K562 (cell line): Measurements from ENCODE around the gene KRTAP10-9. TPM values are rescaled to one million over a fixed set of nuclear protein-coding genes. Genes with fewer than 3 reads are reported as not detected.

ENCODE experiments used
- BACH1 ChIP-seq: fragments of 200-800 bp; sonication (Bioruptor generic); IDR thresholded peaks from 2 replicates; pipeline ENCODE4 v1.6.1; 2016; ENCODE audit warnings: missing genetic modification characterization, missing compliant biosample characterization
- BDP1 ChIP-seq: IDR thresholded peaks from 3 replicates; pipeline ENCODE4 v1.6.1; 2011; ENCODE audit not compliant: insufficient read length, insufficient read depth
- BRF2 ChIP-seq: IDR thresholded peaks from 3 replicates; pipeline ENCODE4 v1.6.1; 2011; ENCODE audit warnings: borderline replicate concordance, mild to moderate bottlenecking; ENCODE audit not compliant: insufficient read length, insufficient read depth
- CHD2 ChIP-seq: IDR thresholded peaks from 2 replicates; pipeline ENCODE4 v1.6.1; 2011; ENCODE audit warnings: low read depth, low read length
- CREB1 ChIP-seq, 2 experiments: sonication (generic) in 1 of 2; formaldehyde crosslinking in 1 of 2; IDR thresholded peaks; 2 replicates each; pipeline versions ENCODE4 v1.6.1 to v1.8.0; 2012 to 2022; ENCODE audit warnings: inconsistent platforms in 1 of 2, mild to moderate bottlenecking in 1 of 2, missing genetic modification reagents in 1 of 2, moderate library complexity in 1 of 2
- ELF4 ChIP-seq: fragments of 450-650 bp; formaldehyde crosslinking; IDR thresholded peaks from 2 replicates; pipeline ENCODE4 v1.4.0; 2022; ENCODE audit warnings: missing genetic modification characterization
- FOXO4 ChIP-seq: fragments of 450-650 bp; formaldehyde crosslinking; IDR thresholded peaks from 2 replicates; pipeline ENCODE4 v1.4.0; 2020; ENCODE audit warnings: mild to moderate bottlenecking, moderate library complexity
- HDGF ChIP-seq: fragments of 450-650 bp; IDR thresholded peaks from 2 replicates; pipeline ENCODE4 v1.6.1; 2016
- KLF13 ChIP-seq: fragments of 450-650 bp; IDR thresholded peaks from 2 replicates; pipeline ENCODE4 v1.6.1; 2016; ENCODE audit warnings: missing genetic modification characterization, low read depth, mild to moderate bottlenecking, missing compliant biosample characterization, moderate library complexity, borderline replicate concordance
- MTA1 ChIP-seq: fragments of 450-650 bp; IDR thresholded peaks from 2 replicates; pipeline ENCODE4 v1.6.1; 2017; ENCODE audit warnings: borderline replicate concordance
- NR1H2 ChIP-seq: sonication (generic); formaldehyde crosslinking; IDR thresholded peaks from 2 replicates; pipeline ENCODE4 v1.4.0; 2020; ENCODE audit warnings: mild to moderate bottlenecking, missing genetic modification reagents
- PHF8 ChIP-seq: fragments of 200-600 bp; sonication (generic); IDR thresholded peaks from 2 replicates; pipeline ENCODE4 v1.6.1; 2012; ENCODE audit warnings: mixed run types, mild to moderate bottlenecking, inconsistent platforms, low read length, moderate library complexity, borderline replicate concordance
- RNF219 ChIP-seq: fragments of 250-450 bp; sonication (Bioruptor Pico); IDR thresholded peaks from 2 replicates; pipeline ENCODE4 v1.5.0; 2022; ENCODE audit warnings: mild to moderate bottlenecking
- SMC3 ChIP-seq: conservative IDR thresholded peaks from 2 replicates; pipeline ENCODE4 v1.6.1; 2011; ENCODE audit warnings: low read depth, low read length, improper control_type of control experiment; ENCODE audit not compliant: insufficient read depth
- SP2 ChIP-seq: IDR thresholded peaks from 2 replicates; pipeline ENCODE4 v1.6.1; 2011; ENCODE audit warnings: mild to moderate bottlenecking, low read depth, low read length, moderate library complexity; ENCODE audit not compliant: poor library complexity, severe bottlenecking; ENCODE audit errors: extremely low read depth
- SRSF9 ChIP-seq: fragments of 200-400 bp; formaldehyde crosslinking; IDR thresholded peaks from 2 replicates; pipeline ENCODE4 v1.6.1; 2017; ENCODE audit warnings: low read depth, low read length, borderline replicate concordance
- TCF3 ChIP-seq: sonication (generic); formaldehyde crosslinking; IDR thresholded peaks from 2 replicates; pipeline ENCODE4 v1.4.0; 2020; ENCODE audit warnings: mild to moderate bottlenecking, missing genetic modification reagents
- TFAP4 ChIP-seq: sonication (generic); formaldehyde crosslinking; IDR thresholded peaks from 2 replicates; pipeline ENCODE4 v1.8.0; 2022; ENCODE audit warnings: missing genetic modification reagents, mild to moderate bottlenecking, moderate library complexity, borderline replicate concordance
- YBX1 ChIP-seq: fragments of 450-650 bp; IDR thresholded peaks from 2 replicates; pipeline ENCODE4 v1.7.1; 2016; ENCODE audit warnings: mild to moderate bottlenecking
- ZC3H8 ChIP-seq: fragments of 450-650 bp; IDR thresholded peaks from 2 replicates; pipeline ENCODE4 v1.6.1; 2017
- ZFPM2 ChIP-seq: fragments of 250-450 bp; sonication (Bioruptor Pico); IDR thresholded peaks from 2 replicates; pipeline ENCODE4 v1.5.1; 2022; ENCODE audit warnings: mild to moderate bottlenecking
- ZNF444 ChIP-seq: fragments of 250-450 bp; sonication (Bioruptor Pico); IDR thresholded peaks from 2 replicates; pipeline ENCODE4 v1.4.0; 2020; ENCODE audit warnings: mild to moderate bottlenecking, moderate library complexity
- ZNF551 ChIP-seq: fragments of 250-450 bp; sonication (Bioruptor Pico); IDR thresholded peaks from 2 replicates; pipeline ENCODE4 v1.5.0; 2021; ENCODE audit warnings: mild to moderate bottlenecking, moderate library complexity
- polyA plus RNA-seq, 8 experiments: library from polyadenylated mRNA; depleted of rRNA in 4 of 8; stranded (reverse) in 5 of 8; unstranded in 3 of 8; fragments of >200 nt; fragmentation: Nextera tagmentation in 2 of 8; fragmentation: Illumina TruSeq in 1 of 8; extraction: Ambion mirVana in 2 of 8; extraction: Trizol in 1 of 8; gene quantifications; 2 replicates each; pipeline versions ENCODE4 v1.2.1 to v1.2.3, GENCODE V29; 2011 to 2014; ENCODE audit warnings: inconsistent platforms in 1 of 8, missing spikeins in 1 of 8
- total RNA-seq, 7 experiments: library from RNA; depleted of rRNA in 6 of 7; stranded (reverse); fragments of >200 nt in 6 of 7; fragmentation: Illumina TruSeq in 2 of 7; extraction: Trizol in 2 of 7; gene quantifications; 2 replicates each; pipeline versions ENCODE4 v1.2.1 to v1.2.3, GENCODE V29; 2011 to 2021; ENCODE audit warnings: low replicate concordance in 1 of 7

Gene KRTAP10-9
- total and polyA plus RNA-seq, 9 of the 15 experiments (the other 6 are each of a cell fraction or from before 2014, with no cell fraction given), result not detected

- no peak for TF ChIP-seq ZNF444 (CRISPR knock-in tag)
- TF ChIP-seq TFAP4 (CRISPR knock-in tag), result peak; percentile 49; the same call in 1 of the 2 replicates
- no peak for TF ChIP-seq FOXO4 (CRISPR knock-in tag)
- TF ChIP-seq YBX1, result no peak
- TF ChIP-seq ZFPM2 (CRISPR knock-in tag), result peak; percentile 43; the same call in 1 of the 2 replicates
- no peak; the same call in 1 of the 2 replicates for TF ChIP-seq PHF8
- no peak for TF ChIP-seq SP2
- TF ChIP-seq MTA1, result peak; percentile 71; the same call in 1 of the 2 replicates
- no peak for TF ChIP-seq BRF2
- no peak for TF ChIP-seq CREB1 (IDR thresholded peaks at IDR 0.05)
- TF ChIP-seq CREB1 (CRISPR knock-in tag; IDR thresholded peaks at IDR 0.05), result peak; percentile 41
- TF ChIP-seq KLF13 (tag), result no peak
- TF ChIP-seq ZC3H8, result no peak
- no peak for TF ChIP-seq BDP1
- TF ChIP-seq TCF3 (CRISPR knock-in tag), result peak; percentile 97
- TF ChIP-seq HDGF, result no peak
- peak; percentile 78; the same call in 1 of the 2 replicates for TF ChIP-seq NR1H2
- TF ChIP-seq ELF4 (CRISPR knock-in tag), result no peak
- TF ChIP-seq CHD2, result no peak
- TF ChIP-seq SRSF9, result no peak
- TF ChIP-seq ZNF551, result no peak
- no peak for TF ChIP-seq RNF219 (CRISPR knock-in tag)
- TF ChIP-seq SMC3, result no peak
- peak; percentile 46; the same call in 1 of the 2 replicates for TF ChIP-seq BACH1 (tag)
Observed at GRCh38 chr21:44593598-44594405, 33.1 kb upstream of the KRTAP10-9 start (continued).
